ENCODE data around the gene AP5M1. TPM values are rescaled to one million over a fixed set of nuclear protein-coding genes. Genes with fewer than 3 reads are reported as not detected.

Gene AP5M1
- total and polyA plus RNA-seq, 2 of the 13 experiments (the other 11 are each of a cell fraction or from before 2014, with no cell fraction given) = 14.8 to 35.0 TPM

DNA sequence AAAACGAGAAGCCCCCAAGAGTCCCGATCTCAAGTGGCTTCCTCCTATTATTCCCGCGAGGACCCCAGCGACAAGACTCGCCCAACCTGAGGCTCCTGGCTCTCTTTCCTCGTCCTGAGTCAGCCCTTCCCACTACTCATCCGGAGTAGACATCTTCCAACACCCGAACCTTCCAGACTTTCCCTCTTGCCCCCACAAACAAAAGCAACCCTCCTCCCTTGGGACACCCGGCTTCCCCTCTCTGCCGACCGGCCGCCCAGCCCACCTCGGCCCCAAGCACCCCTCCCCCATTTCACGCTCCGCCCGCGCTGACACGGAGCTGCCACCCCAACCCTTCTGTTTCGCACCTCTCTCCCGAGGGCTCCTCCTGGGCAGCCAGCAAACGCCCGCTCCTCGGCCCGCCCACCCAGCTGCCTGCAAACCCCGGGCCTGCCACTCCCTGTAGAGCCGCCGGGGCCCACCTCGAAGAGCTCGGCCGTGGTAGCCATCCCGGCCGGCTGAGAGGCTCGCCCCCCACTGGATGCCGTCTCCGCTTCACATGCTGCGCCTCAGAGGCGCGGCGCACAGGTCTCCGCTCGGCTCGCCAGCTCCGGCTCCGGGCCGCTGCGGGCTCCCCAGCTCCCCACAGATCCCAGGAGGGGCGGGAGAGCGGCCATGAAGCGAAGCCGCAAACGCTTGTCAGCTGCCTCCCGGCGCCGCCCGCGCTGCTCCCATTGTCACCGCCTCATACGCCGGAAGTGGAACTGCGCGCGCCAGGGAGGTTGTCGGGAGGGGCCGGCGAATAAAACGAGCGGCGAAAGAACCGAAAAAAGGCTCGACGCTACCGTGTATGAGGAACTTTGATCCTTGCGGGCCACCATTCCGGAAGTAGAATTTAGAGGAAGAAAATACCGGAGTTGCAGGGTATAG is at the start of gene AP5M1, which contains the start of gene EXOC5 (continued):
- TF ChIP-seq, protein P1, sequence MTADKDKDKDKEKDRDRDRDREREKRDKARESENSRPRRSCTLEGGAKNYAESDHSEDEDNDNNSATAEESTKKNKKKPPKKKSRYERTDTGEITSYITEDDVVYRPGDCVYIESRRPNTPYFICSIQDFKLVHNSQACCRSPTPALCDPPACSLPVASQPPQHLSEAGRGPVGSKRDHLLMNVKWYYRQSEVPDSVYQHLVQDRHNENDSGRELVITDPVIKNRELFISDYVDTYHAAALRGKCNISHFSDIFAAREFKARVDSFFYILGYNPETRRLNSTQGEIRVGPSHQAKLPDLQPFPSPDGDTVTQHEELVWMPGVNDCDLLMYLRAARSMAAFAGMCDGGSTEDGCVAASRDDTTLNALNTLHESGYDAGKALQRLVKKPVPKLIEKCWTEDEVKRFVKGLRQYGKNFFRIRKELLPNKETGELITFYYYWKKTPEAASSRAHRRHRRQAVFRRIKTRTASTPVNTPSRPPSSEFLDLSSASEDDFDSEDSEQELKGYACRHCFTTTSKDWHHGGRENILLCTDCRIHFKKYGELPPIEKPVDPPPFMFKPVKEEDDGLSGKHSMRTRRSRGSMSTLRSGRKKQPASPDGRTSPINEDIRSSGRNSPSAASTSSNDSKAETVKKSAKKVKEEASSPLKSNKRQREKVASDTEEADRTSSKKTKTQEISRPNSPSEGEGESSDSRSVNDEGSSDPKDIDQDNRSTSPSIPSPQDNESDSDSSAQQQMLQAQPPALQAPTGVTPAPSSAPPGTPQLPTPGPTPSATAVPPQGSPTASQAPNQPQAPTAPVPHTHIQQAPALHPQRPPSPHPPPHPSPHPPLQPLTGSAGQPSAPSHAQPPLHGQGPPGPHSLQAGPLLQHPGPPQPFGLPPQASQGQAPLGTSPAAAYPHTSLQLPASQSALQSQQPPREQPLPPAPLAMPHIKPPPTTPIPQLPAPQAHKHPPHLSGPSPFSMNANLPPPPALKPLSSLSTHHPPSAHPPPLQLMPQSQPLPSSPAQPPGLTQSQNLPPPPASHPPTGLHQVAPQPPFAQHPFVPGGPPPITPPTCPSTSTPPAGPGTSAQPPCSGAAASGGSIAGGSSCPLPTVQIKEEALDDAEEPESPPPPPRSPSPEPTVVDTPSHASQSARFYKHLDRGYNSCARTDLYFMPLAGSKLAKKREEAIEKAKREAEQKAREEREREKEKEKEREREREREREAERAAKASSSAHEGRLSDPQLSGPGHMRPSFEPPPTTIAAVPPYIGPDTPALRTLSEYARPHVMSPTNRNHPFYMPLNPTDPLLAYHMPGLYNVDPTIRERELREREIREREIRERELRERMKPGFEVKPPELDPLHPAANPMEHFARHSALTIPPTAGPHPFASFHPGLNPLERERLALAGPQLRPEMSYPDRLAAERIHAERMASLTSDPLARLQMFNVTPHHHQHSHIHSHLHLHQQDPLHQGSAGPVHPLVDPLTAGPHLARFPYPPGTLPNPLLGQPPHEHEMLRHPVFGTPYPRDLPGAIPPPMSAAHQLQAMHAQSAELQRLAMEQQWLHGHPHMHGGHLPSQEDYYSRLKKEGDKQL (CRISPR knock-in tag; IDR thresholded peaks at IDR 0.05; ENCODE audit: low read depth) = no peak
- no peak for TF ChIP-seq MAF1 (CRISPR knock-in tag; IDR thresholded peaks at IDR 0.05; ENCODE audit: borderline replicate concordance)
- TF ChIP-seq ZSCAN25 (CRISPR knock-in tag; IDR thresholded peaks at IDR 0.05) = no peak; the same call in 1 of the 2 replicates
- TF ChIP-seq ZNF724P (CRISPR knock-in tag; IDR thresholded peaks at IDR 0.05; ENCODE audit: borderline replicate concordance) = peak; percentile 85
- peak; percentile 40; the same call in 1 of the 2 replicates for TF ChIP-seq ZNF224 (CRISPR knock-in tag; IDR thresholded peaks at IDR 0.05)
- TF ChIP-seq, protein P2, sequence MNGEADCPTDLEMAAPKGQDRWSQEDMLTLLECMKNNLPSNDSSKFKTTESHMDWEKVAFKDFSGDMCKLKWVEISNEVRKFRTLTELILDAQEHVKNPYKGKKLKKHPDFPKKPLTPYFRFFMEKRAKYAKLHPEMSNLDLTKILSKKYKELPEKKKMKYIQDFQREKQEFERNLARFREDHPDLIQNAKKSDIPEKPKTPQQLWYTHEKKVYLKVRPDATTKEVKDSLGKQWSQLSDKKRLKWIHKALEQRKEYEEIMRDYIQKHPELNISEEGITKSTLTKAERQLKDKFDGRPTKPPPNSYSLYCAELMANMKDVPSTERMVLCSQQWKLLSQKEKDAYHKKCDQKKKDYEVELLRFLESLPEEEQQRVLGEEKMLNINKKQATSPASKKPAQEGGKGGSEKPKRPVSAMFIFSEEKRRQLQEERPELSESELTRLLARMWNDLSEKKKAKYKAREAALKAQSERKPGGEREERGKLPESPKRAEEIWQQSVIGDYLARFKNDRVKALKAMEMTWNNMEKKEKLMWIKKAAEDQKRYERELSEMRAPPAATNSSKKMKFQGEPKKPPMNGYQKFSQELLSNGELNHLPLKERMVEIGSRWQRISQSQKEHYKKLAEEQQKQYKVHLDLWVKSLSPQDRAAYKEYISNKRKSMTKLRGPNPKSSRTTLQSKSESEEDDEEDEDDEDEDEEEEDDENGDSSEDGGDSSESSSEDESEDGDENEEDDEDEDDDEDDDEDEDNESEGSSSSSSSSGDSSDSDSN (CRISPR knock-in tag; IDR thresholded peaks at IDR 0.05) = peak; percentile 96
- TF ChIP-seq ZNF20 (CRISPR knock-in tag; IDR thresholded peaks at IDR 0.05) = 0 out of 2 replicates have a peak, but pooled peaks have one; percentile 64
- TF ChIP-seq, protein P3, sequence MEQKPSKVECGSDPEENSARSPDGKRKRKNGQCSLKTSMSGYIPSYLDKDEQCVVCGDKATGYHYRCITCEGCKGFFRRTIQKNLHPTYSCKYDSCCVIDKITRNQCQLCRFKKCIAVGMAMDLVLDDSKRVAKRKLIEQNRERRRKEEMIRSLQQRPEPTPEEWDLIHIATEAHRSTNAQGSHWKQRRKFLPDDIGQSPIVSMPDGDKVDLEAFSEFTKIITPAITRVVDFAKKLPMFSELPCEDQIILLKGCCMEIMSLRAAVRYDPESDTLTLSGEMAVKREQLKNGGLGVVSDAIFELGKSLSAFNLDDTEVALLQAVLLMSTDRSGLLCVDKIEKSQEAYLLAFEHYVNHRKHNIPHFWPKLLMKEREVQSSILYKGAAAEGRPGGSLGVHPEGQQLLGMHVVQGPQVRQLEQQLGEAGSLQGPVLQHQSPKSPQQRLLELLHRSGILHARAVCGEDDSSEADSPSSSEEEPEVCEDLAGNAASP (CRISPR knock-in tag; IDR thresholded peaks at IDR 0.05; ENCODE audit: borderline replicate concordance) = no peak
- no peak for TF ChIP-seq ZFYVE20 (CRISPR knock-in tag; IDR thresholded peaks at IDR 0.05; ENCODE audit: borderline replicate concordance, low read depth)
- TF ChIP-seq ZSCAN29 (CRISPR knock-in tag; conservative IDR thresholded peaks at IDR 0.05) = peak; percentile 88; the same call in 1 of the 2 replicates
- TF ChIP-seq, protein P4, sequence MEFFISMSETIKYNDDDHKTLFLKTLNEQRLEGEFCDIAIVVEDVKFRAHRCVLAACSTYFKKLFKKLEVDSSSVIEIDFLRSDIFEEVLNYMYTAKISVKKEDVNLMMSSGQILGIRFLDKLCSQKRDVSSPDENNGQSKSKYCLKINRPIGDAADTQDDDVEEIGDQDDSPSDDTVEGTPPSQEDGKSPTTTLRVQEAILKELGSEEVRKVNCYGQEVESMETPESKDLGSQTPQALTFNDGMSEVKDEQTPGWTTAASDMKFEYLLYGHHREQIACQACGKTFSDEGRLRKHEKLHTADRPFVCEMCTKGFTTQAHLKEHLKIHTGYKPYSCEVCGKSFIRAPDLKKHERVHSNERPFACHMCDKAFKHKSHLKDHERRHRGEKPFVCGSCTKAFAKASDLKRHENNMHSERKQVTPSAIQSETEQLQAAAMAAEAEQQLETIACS (CRISPR knock-in tag; IDR thresholded peaks at IDR 0.05) = no peak
- TF ChIP-seq, protein P5, sequence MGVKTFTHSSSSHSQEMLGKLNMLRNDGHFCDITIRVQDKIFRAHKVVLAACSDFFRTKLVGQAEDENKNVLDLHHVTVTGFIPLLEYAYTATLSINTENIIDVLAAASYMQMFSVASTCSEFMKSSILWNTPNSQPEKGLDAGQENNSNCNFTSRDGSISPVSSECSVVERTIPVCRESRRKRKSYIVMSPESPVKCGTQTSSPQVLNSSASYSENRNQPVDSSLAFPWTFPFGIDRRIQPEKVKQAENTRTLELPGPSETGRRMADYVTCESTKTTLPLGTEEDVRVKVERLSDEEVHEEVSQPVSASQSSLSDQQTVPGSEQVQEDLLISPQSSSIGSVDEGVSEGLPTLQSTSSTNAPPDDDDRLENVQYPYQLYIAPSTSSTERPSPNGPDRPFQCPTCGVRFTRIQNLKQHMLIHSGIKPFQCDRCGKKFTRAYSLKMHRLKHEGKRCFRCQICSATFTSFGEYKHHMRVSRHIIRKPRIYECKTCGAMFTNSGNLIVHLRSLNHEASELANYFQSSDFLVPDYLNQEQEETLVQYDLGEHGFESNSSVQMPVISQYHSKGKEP (CRISPR knock-in tag; IDR thresholded peaks at IDR 0.05) = no peak
- TF ChIP-seq SNAI1 (CRISPR knock-in tag; IDR thresholded peaks at IDR 0.05; ENCODE audit: borderline replicate concordance) = 0 out of 2 replicates have a peak, but pooled peaks have one; percentile 56
